AG09309 (cell line): Measurements from ENCODE around the gene PPP1R3A.

Experiments used
- DNase-seq: peaks from one replicate; pipeline ENCODE4 v3.0.0-alpha.2; 2010; ENCODE audit warnings: low read depth
- H3K4me3 ChIP-seq: 2 replicates; pipeline ENCODE4 v1.5.1; 2011; ENCODE audit warnings: mild to moderate bottlenecking, low read depth, low read length, moderate library complexity; ENCODE audit not compliant: control insufficient read depth
- CTCF ChIP-seq: IDR thresholded peaks from 2 replicates; pipeline ENCODE4 v1.5.1; 2011; ENCODE audit warnings: mild to moderate bottlenecking, low read depth, low read length, inconsistent platforms; ENCODE audit not compliant: insufficient read depth, control insufficient read depth; ENCODE audit errors: missing control alignments

The PPP1R3A gene

GRCh38 chr7:113891031-113891350, 27.8 kb downstream of the PPP1R3A start:
- TF ChIP-seq CTCF, result no peak
- no peak for DNase-seq
- no peak overlapping the region for H3K4me3 ChIP-seq

GRCh38 chr7:113890331-113891030, 28.3 kb downstream of the PPP1R3A start:
- no peak for TF ChIP-seq CTCF
- DNase-seq, result no peak
- H3K4me3 ChIP-seq, result no peak overlapping the region

- H3K4me3 ChIP-seq, result no peak overlapping the region
- TF ChIP-seq CTCF, result no peak
- no peak for DNase-seq
Measured at GRCh38 chr7:113883096-113883495, 35.7 kb downstream of the PPP1R3A start.

- TF ChIP-seq CTCF, result no peak
- DNase-seq, result no peak
- no peak overlapping the region for H3K4me3 ChIP-seq
Measured at GRCh38 chr7:113880559-113880958, 38.2 kb downstream of the PPP1R3A start.

- DNase-seq, result no peak
- H3K4me3 ChIP-seq, result no peak overlapping the region
- no peak for TF ChIP-seq CTCF
Measured at GRCh38 chr7:113878394-113878992, 40.3 kb downstream of the PPP1R3A start.

- DNase-seq, result no peak
- TF ChIP-seq CTCF, result no peak
- no peak overlapping the region for H3K4me3 ChIP-seq
Measured at GRCh38 chr7:113875224-113875623, 43.6 kb downstream of the PPP1R3A start.

GRCh38 chr7:113873554-113874151, 45.2 kb downstream of the PPP1R3A start:
- DNase-seq, result no peak
- no peak for TF ChIP-seq CTCF
- H3K4me3 ChIP-seq, result no peak overlapping the region
